HL-60 (cell line): ENCODE results near the gene MAGIX.
"Not testable (repeated sequence)": the region's sequence is repeated elsewhere in the genome, so short reads cannot be mapped to it uniquely, and the experiment has no call there.

Experiments
- DNase-seq, 2 experiments: peaks; one replicate each; pipeline ENCODE4 v3.0.0-alpha.2; 2010 to 2020; ENCODE audit warnings: low read depth in 1 of 2, low spot score in 1 of 2
- H3K27ac ChIP-seq: fragments of 250-450 bp; sonication (Bioruptor Pico); replicated peaks from 2 replicates; pipeline ENCODE4 v1.5.1; 2020; ENCODE audit warnings: mild to moderate bottlenecking, moderate library complexity
- H3K27me3 ChIP-seq: fragments of 250-450 bp; sonication (Bioruptor Pico); 2 replicates; pipeline ENCODE4 v1.5.1; 2021; ENCODE audit warnings: mild to moderate bottlenecking, moderate library complexity; ENCODE audit not compliant: insufficient read depth, poor library complexity, severe bottlenecking
- H3K4me3 ChIP-seq: replicated peaks from 2 replicates; pipeline ENCODE4 v1.5.1; 2011; ENCODE audit warnings: mild to moderate bottlenecking, control low read depth, low read length; ENCODE audit not compliant: insufficient read depth
- CTCF ChIP-seq: IDR thresholded peaks from one replicate; pipeline ENCODE4 v1.5.1; 2011; ENCODE audit warnings: low read length, control low read depth, inconsistent platforms; ENCODE audit not compliant: insufficient read depth
- GABPA ChIP-seq: IDR thresholded peaks from 2 replicates; pipeline ENCODE4 v1.6.1; 2012; ENCODE audit warnings: low read depth
- POLR2AphosphoS5 ChIP-seq: IDR thresholded peaks from 2 replicates; pipeline ENCODE4 v1.6.1; 2012; ENCODE audit warnings: low read depth
- REST ChIP-seq: IDR thresholded peaks from 2 replicates; pipeline ENCODE4 v1.6.1; 2012; ENCODE audit warnings: low read depth; ENCODE audit not compliant: insufficient replicate concordance
- SPI1 ChIP-seq: IDR thresholded peaks from 2 replicates; pipeline ENCODE4 v1.6.1; 2012; ENCODE audit warnings: low read depth, mild to moderate bottlenecking, borderline replicate concordance

Gene MAGIX

GRCh38 chrX:49133759-49134158, 28.8 kb upstream of the MAGIX start:
- no peaks in the 10 kb centered on the region for H3K27me3 ChIP-seq
- no peak overlapping the region for H3K4me3 ChIP-seq
- no peak for TF ChIP-seq GABPA
- TF ChIP-seq POLR2AphosphoS5 = no peak
- no peak overlapping the region for H3K27ac ChIP-seq
- DNase-seq = no peak

- DNase-seq = no peak
- Histone ChIP-seq H3K4me3 (no peak overlapping the region), H3K27ac (no peak overlapping the region), H3K27me3 (no peaks in the 10 kb centered on the region)
- TF ChIP-seq POLR2AphosphoS5 (no peak), REST (no peak), GABPA (no peak), CTCF (no peak), SPI1 (no peak)
These were observed 25.1 kb upstream of the MAGIX start for GRCh38 chrX:49137492-49137891.

- H3K4me3 ChIP-seq = no peak overlapping the region
- no peak overlapping the region for H3K27ac ChIP-seq
- no peaks in the 10 kb centered on the region for H3K27me3 ChIP-seq
These were observed 22.8 kb upstream of the MAGIX start for GRCh38 chrX:49139713-49140112.

GRCh38 chrX:49142264-49142663, 20.3 kb upstream of the MAGIX start:
- H3K27ac ChIP-seq, DNase-seq, H3K4me3 ChIP-seq, H3K27me3 ChIP-seq: not testable (repeated sequence)

More at GRCh38 chrX:49139713-49140112, 22.8 kb upstream of the MAGIX start:
- no peak for DNase-seq
- TF ChIP-seq GABPA (no peak), POLR2AphosphoS5 (no peak), CTCF (no peak), REST (no peak), SPI1 (no peak)

GRCh38 chrX:49143154-49143553, 19.4 kb upstream of the MAGIX start:
- not testable (repeated sequence) for H3K4me3 ChIP-seq, H3K27me3 ChIP-seq, DNase-seq, H3K27ac ChIP-seq
